ENCODE data around the gene PLEKHJ1. TPM values are rescaled to one million over a fixed set of nuclear protein-coding genes. Genes with fewer than 3 reads are reported as not detected.
A peak's percentile ranks its signal among the peaks of the same experiment; 100 is the strongest.

Gene PLEKHJ1
- total and polyA plus RNA-seq, 9 of the 15 experiments (the other 6 are each of a cell fraction or from before 2014, with no cell fraction given), result 1.5 to 188 (median 63.9) TPM

- TF ChIP-seq ARID2 (IDR thresholded peaks at IDR 0.05), result no peak
- TF ChIP-seq PTRF (tag; IDR thresholded peaks at IDR 0.05), result no peak
- peak; percentile 7; the same call in 1 of the 2 replicates for TF ChIP-seq BCOR (IDR thresholded peaks at IDR 0.05)
- peak; percentile 61 for TF ChIP-seq RBFOX2 (IDR thresholded peaks at IDR 0.05; ENCODE audit: low read depth, low read length)
- peak; percentile 59 for TF ChIP-seq RBBP5 (IDR thresholded peaks at IDR 0.05; ENCODE audit: borderline replicate concordance, insufficient read depth, low read length, poor library complexity, severe bottlenecking)
- TF ChIP-seq ZNF280B (CRISPR knock-in tag; IDR thresholded peaks at IDR 0.05), result no peak
- TF ChIP-seq ERF (CRISPR knock-in tag; IDR thresholded peaks at IDR 0.05), result no peak
- peak; percentile 23 for TF ChIP-seq HMGN3 (IDR thresholded peaks at IDR 0.05; ENCODE audit: borderline replicate concordance, extremely low read depth, insufficient read length, low read depth, low read length)
- no peak for TF ChIP-seq SMC3 (conservative IDR thresholded peaks at IDR 0.05; ENCODE audit: insufficient read depth, low read depth, low read length)
- peak; percentile 69 for TF ChIP-seq POLR2G (IDR thresholded peaks at IDR 0.05; ENCODE audit: low read depth, low read length)
- no peak for TF ChIP-seq FOXM1 (IDR thresholded peaks at IDR 0.05; ENCODE audit: low read depth)
- TF ChIP-seq FOXM1 (CRISPR knock-in tag; IDR thresholded peaks at IDR 0.05; ENCODE audit: low read depth), result no peak
- TF ChIP-seq NFE2 (IDR thresholded peaks at IDR 0.05; ENCODE audit: low read depth), result no peak
- no peak for TF ChIP-seq MBD1 (CRISPR knock-in tag; IDR thresholded peaks at IDR 0.05)
- no peak for TF ChIP-seq RREB1 (CRISPR knock-in tag; IDR thresholded peaks at IDR 0.05)
- TF ChIP-seq NR4A1 (CRISPR knock-in tag; IDR thresholded peaks at IDR 0.05), result 0 out of 2 replicates have a peak, but pooled peaks have one; percentile 25
- TF ChIP-seq NR4A1 (tag; IDR thresholded peaks at IDR 0.05), result no peak
Observed at GRCh38 chr19:2282062-2282861, 46.1 kb upstream of the PLEKHJ1 start, which contains the start of gene PEAK3 (continued).

All from K562 (cell line).